Endothelial cell of umbilical vein (primary cell): ENCODE data around the gene FNDC5. TPM values are rescaled to one million over a fixed set of nuclear protein-coding genes. Genes with fewer than 3 reads are reported as not detected.

ENCODE experiments used
- BruUV-seq: library from RNA; stranded (reverse); fragments of 400-500 nt; replicated peaks from 2 replicates; lab custom pipeline; 2021; lab: Mats Ljungman, UMichigan
- CTCF ChIA-PET: fragments of 300-600, 350-600 bp; sonication (Branson Sonifier 250); formaldehyde crosslinking; loops from one replicate; lab custom pipeline; 2021; ENCODE audit warnings: antibody characterized with exemption, inconsistent platforms; lab: Charles Lee
- POLR2A ChIA-PET: fragments of 300-600, 350-600 bp; sonication (Branson Sonifier 250); formaldehyde crosslinking; loops from one replicate; lab custom pipeline; 2021; ENCODE audit warnings: antibody characterized with exemption, inconsistent platforms; lab: Charles Lee
- DNase-seq: peaks from one replicate; pipeline ENCODE4 v3.0.0-alpha.2; 2011; ENCODE audit warnings: low read depth, low spot score
- FAIRE-seq: peaks from 2 replicates; lab custom pipeline; 2011; peaks lifted over from hg19 to GRCh38; lab: Jason Lieb, UNC
- H2AFZ ChIP-seq: 2 replicates; pipeline ENCODE4 v1.6.0; 2012; ENCODE audit warnings: low read depth, low read length, control low read depth, inconsistent platforms
- H3K27ac ChIP-seq: 2 replicates; pipeline ENCODE4 v1.5.1; 2011; ENCODE audit warnings: low read depth, mild to moderate bottlenecking, control low read depth, low read length, moderate library complexity; ENCODE audit not compliant: insufficient read depth
- H3K27me3 ChIP-seq, 2 experiments: 2 replicates each; pipeline versions ENCODE4 v1.6.0 to v1.6.1; 2011; ENCODE audit warnings: low read length in 2 of 2, mixed read lengths in 1 of 2; ENCODE audit not compliant: control insufficient read depth in 2 of 2, insufficient read depth in 2 of 2
- H3K36me3 ChIP-seq, 2 experiments: 2 replicates in 1 of 2; 3 replicates in 1 of 2; pipeline ENCODE4 v1.5.1; 2011; ENCODE audit warnings: low read length in 2 of 2, mild to moderate bottlenecking in 1 of 2, moderate library complexity in 1 of 2; ENCODE audit not compliant: control insufficient read depth in 2 of 2, insufficient read depth in 2 of 2; ENCODE audit errors: extremely low read depth in 1 of 2
- H3K4me1 ChIP-seq: 3 replicates; pipeline ENCODE4 v1.5.1; 2011; ENCODE audit warnings: mild to moderate bottlenecking, low read length; ENCODE audit not compliant: control insufficient read depth, insufficient read depth; ENCODE audit errors: extremely low read depth
- H3K4me2 ChIP-seq: 2 replicates; pipeline ENCODE4 v1.6.1; 2011; ENCODE audit warnings: low read length, control low read depth, mixed read lengths; ENCODE audit not compliant: insufficient read depth
- H3K4me3 ChIP-seq, 3 experiments: fragments of 200-600 bp in 1 of 3; sonication (generic), shearing (Covaris generic) in 1 of 3; replicated peaks in 1 of 3; 2 replicates each; pipeline ENCODE4 v1.5.1; 2011 to 2016; ENCODE audit warnings: control low read depth in 3 of 3, low read length in 3 of 3, mild to moderate bottlenecking in 2 of 3, inconsistent platforms in 1 of 3, low read depth in 1 of 3, moderate library complexity in 1 of 3; ENCODE audit not compliant: insufficient read depth in 1 of 3
- H3K79me2 ChIP-seq: 2 replicates; pipeline ENCODE4 v1.6.0; 2012; ENCODE audit warnings: low read length, inconsistent platforms; ENCODE audit not compliant: control insufficient read depth, insufficient read depth
- H3K9ac ChIP-seq: replicated peaks from 2 replicates; pipeline ENCODE3; 2011; ENCODE audit warnings: low read length, control low read depth; ENCODE audit not compliant: insufficient read depth; ENCODE audit errors: extremely low read depth
- H3K9me1 ChIP-seq: replicated peaks from 3 replicates; pipeline ENCODE4 v1.6.0; 2011; ENCODE audit warnings: mild to moderate bottlenecking, low read length; ENCODE audit not compliant: control insufficient read depth, insufficient read depth; ENCODE audit errors: extremely low read depth
- H3K9me3 ChIP-seq: replicated peaks from 2 replicates; pipeline ENCODE4 v1.5.1; 2012; ENCODE audit warnings: low read length, inconsistent platforms; ENCODE audit not compliant: control insufficient read depth, insufficient read depth
- H4K20me1 ChIP-seq: replicated peaks from 2 replicates; pipeline ENCODE3; 2011; ENCODE audit warnings: mild to moderate bottlenecking, low read length; ENCODE audit not compliant: control insufficient read depth, insufficient read depth; ENCODE audit errors: extremely low read depth
- CTCF ChIP-seq, 2 donors: IDR thresholded peaks; 1 replicate in 1 of 2; 2 replicates in 1 of 2; pipeline ENCODE4 v1.5.1; 2011; ENCODE audit warnings: low read length in 2 of 2, mild to moderate bottlenecking in 2 of 2, moderate library complexity in 2 of 2, control low read depth in 1 of 2, inconsistent platforms in 1 of 2, low read depth in 1 of 2; ENCODE audit not compliant: insufficient read depth in 1 of 2; ENCODE audit errors: extremely low read depth in 1 of 2
- EZH2 ChIP-seq: IDR thresholded peaks from 2 replicates; pipeline ENCODE4 v1.6.1; 2012; ENCODE audit warnings: borderline replicate concordance, low read depth, mild to moderate bottlenecking, moderate library complexity, low read length, inconsistent platforms; ENCODE audit not compliant: severe bottlenecking
- FOS ChIP-seq: IDR thresholded peaks from 2 replicates; pipeline ENCODE4 v1.6.1; 2011; ENCODE audit warnings: mild to moderate bottlenecking, low read length, moderate library complexity, borderline replicate concordance; ENCODE audit not compliant: insufficient read depth
- GATA2 ChIP-seq: IDR thresholded peaks from 2 replicates; pipeline ENCODE4 v1.7.0; 2011; ENCODE audit warnings: low read depth, mild to moderate bottlenecking, moderate library complexity, mixed read lengths, low read length; ENCODE audit not compliant: insufficient read length, insufficient read depth
- JUN ChIP-seq: IDR thresholded peaks from 2 replicates; pipeline ENCODE4 v1.6.1; 2011; ENCODE audit warnings: borderline replicate concordance, low read depth; ENCODE audit not compliant: insufficient read length, insufficient read depth
- MAX ChIP-seq: IDR thresholded peaks from 2 replicates; pipeline ENCODE4 v1.6.1; 2011; ENCODE audit not compliant: insufficient read depth, insufficient read length
- MYC ChIP-seq: IDR thresholded peaks from one replicate; pipeline ENCODE4 v1.6.1; 2011; ENCODE audit warnings: mild to moderate bottlenecking, low read depth, low read length
- POLR2A ChIP-seq: IDR thresholded peaks from 2 replicates; pipeline ENCODE4 v1.6.1; 2012; ENCODE audit warnings: low read depth, mild to moderate bottlenecking, control low read depth, low read length
- POLR2AphosphoS5 ChIP-seq: IDR thresholded peaks from 2 replicates; pipeline ENCODE4 v1.6.1; 2012; ENCODE audit warnings: low read depth, mild to moderate bottlenecking, control low read depth, low read length, moderate library complexity; ENCODE audit not compliant: insufficient read depth
- dilution Hi-C: fragments of 300-500 bp; cut with MboI; formaldehyde crosslinking; loops from one replicate; pipeline ENCODE4 v1.15.0; 2019; ENCODE audit warnings: low sequenced_read_pairs; ENCODE audit not compliant: extremely low pct_ligation_motif_present
- intact Hi-C: fragments of 100-400 bp; cut with micrococcal nuclease; formaldehyde crosslinking; loops from one replicate; pipeline ENCODE4 v1.10.0; 2022
- polyA plus RNA-seq, 4 experiments: library from polyadenylated mRNA; depleted of rRNA in 3 of 4; stranded (reverse) in 3 of 4; unstranded in 1 of 4; fragments of >200 nt; gene quantifications; 2 replicates each; pipeline versions ENCODE4 v1.2.1 to v1.2.3, GENCODE V29; 2011 to 2012; ENCODE audit warnings: missing spikeins in 1 of 4
- total RNA-seq: library from RNA; stranded (reverse); gene quantifications from 2 replicates; pipeline ENCODE4 v1.2.3, GENCODE V29; 2021

The FNDC5 gene
- total and polyA plus RNA-seq, 2 donors (not counting 3 experiments of a cell fraction or from before 2014, with no cell fraction given) = 0.14 to 0.64 TPM

- no peaks in the 10 kb centered on the region for H4K20me1 ChIP-seq
- FAIRE-seq (no peak), DNase-seq (no peak)
- H3K4me2 ChIP-seq = no peak overlapping the region
- no peaks in the 10 kb centered on the region for H3K4me1 ChIP-seq
- H3K79me2 ChIP-seq = no peaks in the 10 kb centered on the region
- H3K36me3 ChIP-seq = no peaks in the 10 kb centered on the region
- H3K4me3 ChIP-seq = no peak overlapping the region
- intact Hi-C loops = no loop called here
- no peak overlapping the region for H3K27ac ChIP-seq
- TF ChIP-seq MAX (no peak), GATA2 (no peak), POLR2A (no peak), FOS (no peak), EZH2 (no peak), MYC (no peak)
- dilution Hi-C loops = no loop called here
- peaks cover 4% of the 10 kb centered on the region in 2 experiments for H3K27me3 ChIP-seq
- ChIA-PET POLR2A (no interaction called here), CTCF (interaction anchor here (1.3 to 2.7 kb wide), 4 partner anchors 13 to 166 kb away, joined by 3 to 13 read pairs (median 4); no protein-coding TSS in a partner anchor)
- BruUV-seq = no TSS peak
- no peak overlapping the region for H3K9ac ChIP-seq
- no peak overlapping the region for H2AFZ ChIP-seq
- no peaks in the 10 kb centered on the region for H3K9me3 ChIP-seq
- H3K9me1 ChIP-seq = no peaks in the 10 kb centered on the region
These were observed 49.4 kb upstream of the FNDC5 start for GRCh38 chr1:32919811-32920733.

GRCh38 chr1:32918179-32918578 is 47.5 kb upstream of the FNDC5 start:
- Histone ChIP-seq H3K79me2 (no peaks in the 10 kb centered on the region), H3K27ac (no peak overlapping the region), H4K20me1 (no peaks in the 10 kb centered on the region), H3K9me1 (no peaks in the 10 kb centered on the region), H3K4me1 (no peaks in the 10 kb centered on the region), H3K27me3 (peaks cover 2% of the 10 kb centered on the region in 2 experiments), H3K9me3 (no peaks in the 10 kb centered on the region), H3K4me3 (no peak overlapping the region), H2AFZ (no peak overlapping the region), H3K36me3 (no peaks in the 10 kb centered on the region), H3K9ac (no peak overlapping the region), H3K4me2 (no peak overlapping the region)
- dilution Hi-C loops = no loop called here
- FAIRE-seq = no peak
- BruUV-seq = no TSS peak
- DNase-seq = no peak
- intact Hi-C loops = no loop called here
- POLR2A ChIA-PET = no interaction called here
- TF ChIP-seq JUN = no peak
- no peak for TF ChIP-seq CTCF (IDR thresholded peaks at IDR 0.05; ENCODE audit: extremely low read depth in 1 of 2, insufficient read depth in 1 of 2, low read depth in 1 of 2, low read length in 2 of 2)
- no peak for TF ChIP-seq MAX
- TF ChIP-seq GATA2 = no peak
- no peak for TF ChIP-seq POLR2AphosphoS5
- no peak for TF ChIP-seq MYC
- TF ChIP-seq POLR2A = no peak
- TF ChIP-seq EZH2 = no peak
- TF ChIP-seq FOS = no peak
- CTCF ChIA-PET = interaction anchor here (1.2 to 2.7 kb wide), 2 partner anchors 16 to 89 kb away, joined by 10 to 13 read pairs; no protein-coding TSS in a partner anchor
